Measurements from ENCODE around the gene ANXA11. TPM values are rescaled to one million over a fixed set of nuclear protein-coding genes. Genes with fewer than 3 reads are reported as not detected.
A peak's percentile ranks its signal among the peaks of the same experiment; 100 is the strongest.

ANXA11 gene
- total and polyA plus RNA-seq, 9 of the 15 experiments (the other 6 are each of a cell fraction or from before 2014, with no cell fraction given): 43.6 to 212 (median 109) TPM

GRCh38 chr10:80153460-80153859, 51.9 kb downstream of the ANXA11 start (continued):
- TF ChIP-seq IRF1 (CRISPR knock-in tag; IDR thresholded peaks at IDR 0.05; ENCODE audit: borderline replicate concordance): no peak
- TF ChIP-seq, protein P1, sequence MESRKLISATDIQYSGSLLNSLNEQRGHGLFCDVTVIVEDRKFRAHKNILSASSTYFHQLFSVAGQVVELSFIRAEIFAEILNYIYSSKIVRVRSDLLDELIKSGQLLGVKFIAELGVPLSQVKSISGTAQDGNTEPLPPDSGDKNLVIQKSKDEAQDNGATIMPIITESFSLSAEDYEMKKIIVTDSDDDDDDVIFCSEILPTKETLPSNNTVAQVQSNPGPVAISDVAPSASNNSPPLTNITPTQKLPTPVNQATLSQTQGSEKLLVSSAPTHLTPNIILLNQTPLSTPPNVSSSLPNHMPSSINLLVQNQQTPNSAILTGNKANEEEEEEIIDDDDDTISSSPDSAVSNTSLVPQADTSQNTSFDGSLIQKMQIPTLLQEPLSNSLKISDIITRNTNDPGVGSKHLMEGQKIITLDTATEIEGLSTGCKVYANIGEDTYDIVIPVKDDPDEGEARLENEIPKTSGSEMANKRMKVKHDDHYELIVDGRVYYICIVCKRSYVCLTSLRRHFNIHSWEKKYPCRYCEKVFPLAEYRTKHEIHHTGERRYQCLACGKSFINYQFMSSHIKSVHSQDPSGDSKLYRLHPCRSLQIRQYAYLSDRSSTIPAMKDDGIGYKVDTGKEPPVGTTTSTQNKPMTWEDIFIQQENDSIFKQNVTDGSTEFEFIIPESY (CRISPR knock-in tag; IDR thresholded peaks at IDR 0.05): no peak
- TF ChIP-seq KDM4B (IDR thresholded peaks at IDR 0.05; ENCODE audit: borderline replicate concordance in 2 of 2, low read depth in 1 of 2): no peak
- TF ChIP-seq COPS2 (conservative IDR thresholded peaks at IDR 0.05): no peak
- no peak for TF ChIP-seq FIP1L1 (IDR thresholded peaks at IDR 0.05; ENCODE audit: low read depth, low read length, poor library complexity, severe bottlenecking)

DNA sequence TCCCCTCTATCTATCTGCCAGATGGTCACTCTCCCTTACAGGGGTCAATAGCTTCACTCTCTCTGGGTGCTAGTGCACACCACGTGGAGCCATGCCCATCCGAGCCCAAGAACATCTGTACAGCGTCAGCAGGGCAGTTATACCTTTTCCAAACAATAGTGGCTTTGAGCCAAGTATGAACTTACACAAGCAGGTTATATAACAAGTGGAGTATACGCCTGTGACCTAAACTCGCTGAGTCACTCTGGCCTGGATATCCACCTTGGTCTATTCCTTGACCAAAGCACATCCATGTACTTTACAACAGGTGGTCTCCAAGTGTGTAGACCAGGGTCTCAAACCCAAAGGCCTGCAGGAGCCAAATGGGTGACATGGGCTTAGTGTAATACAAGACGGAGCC, 52.5 kb downstream of the ANXA11 start:
- WGBS (ENCODE audit: insufficient coverage, low coverage, missing lambda C conversion rate): 85% methylated on average over 6 of the region's 6 CpGs
- ATAC-seq (no peak), FAIRE-seq (no peak), DNase-seq (ENCODE audit: extremely low read depth in 1 of 4, low spot score in 3 of 4) (no peak)
- H3K9ac ChIP-seq (ENCODE audit: insufficient read depth in 1 of 2, low read depth in 2 of 2, low read length in 2 of 2): no peak overlapping the region; a peak in 1 of 4 replicates
- BruUV-seq (replicated peaks): no TSS peak
- no peak overlapping the region for H3K4me3 ChIP-seq
- no peaks in the 10 kb centered on the region for H3K9me1 ChIP-seq (ENCODE audit: control insufficient read depth, insufficient read depth, low read length)
- H3K27ac ChIP-seq (ENCODE audit: extremely low read depth, low read depth, low read length): no peak overlapping the region
- H3K79me2 ChIP-seq (ENCODE audit: control insufficient read depth, insufficient read depth, low read length): no peaks in the 10 kb centered on the region
- ChIA-PET POLR2A (interaction anchor here (0.6 to 1.6 kb wide), 3 partner anchors 9 to 53 kb away, joined by 3 to 5 read pairs (median 3); no protein-coding TSS in a partner anchor), CTCF (ENCODE audit: low intra/inter-chr PET ratio) (no interaction called here)
- in situ Hi-C loops (cut with MboI) (loop anchor here (5.0 kb wide), 1 partner anchor 59 kb away; no protein-coding TSS in a partner anchor), intact Hi-C loops (cut with micrococcal nuclease) (no loop called here)
- 0 out of 2 replicates have a peak, but pooled peaks cover 4% of the 10 kb centered on the region for H3K9me3 ChIP-seq (replicated peaks; ENCODE audit: control insufficient read depth, insufficient read depth, low read depth, low read length)
- no peaks in the 10 kb centered on the region; a peak in 1 of 5 replicates for H3K4me1 ChIP-seq (replicated peaks in 1 of 2; ENCODE audit: control insufficient read depth in 2 of 2, insufficient read depth in 2 of 2, low read length in 2 of 2)
- H3K27me3 ChIP-seq (ENCODE audit: control insufficient read depth in 2 of 2, insufficient read depth in 2 of 2, low read length in 2 of 2): no peaks in the 10 kb centered on the region
- no peak overlapping the region for H3K4me2 ChIP-seq (ENCODE audit: insufficient read depth, low read length)
- peaks cover 60% of the 10 kb centered on the region for H3K36me3 ChIP-seq (ENCODE audit: control insufficient read depth, insufficient read depth, low read length)
- H2AFZ ChIP-seq (ENCODE audit: low read depth, low read length): no peak overlapping the region
- H4K20me1 ChIP-seq (replicated peaks; ENCODE audit: control insufficient read depth, insufficient read depth, low read length): no peaks in the 10 kb centered on the region
- TF ChIP-seq RNF2 (IDR thresholded peaks at IDR 0.05): no peak
- TF ChIP-seq SFPQ (IDR thresholded peaks at IDR 0.05; ENCODE audit: low read depth, low read length): no peak
- TF ChIP-seq ZNF253 (CRISPR knock-in tag; conservative IDR thresholded peaks at IDR 0.05): no peak
- TF ChIP-seq SOX6 (IDR thresholded peaks at IDR 0.05): 0 out of 2 replicates have a peak, but pooled peaks have one; percentile 15
- TF ChIP-seq ZNF431 (CRISPR knock-in tag; IDR thresholded peaks at IDR 0.05): no peak
- no peak for TF ChIP-seq ZNF778 (CRISPR knock-in tag; IDR thresholded peaks at IDR 0.05)
- peak; percentile 27; the same call in 1 of the 2 replicates for TF ChIP-seq NFE2L1 (tag; IDR thresholded peaks at IDR 0.05; ENCODE audit: borderline replicate concordance, low read depth)
- peak; percentile 58 for TF ChIP-seq ZNF316 (IDR thresholded peaks at IDR 0.05)
- no peak for TF ChIP-seq BRD9 (IDR thresholded peaks at IDR 0.05; ENCODE audit: low read depth, partially characterized antibody)
- no peak for TF ChIP-seq HEY1 (CRISPR knock-in tag; IDR thresholded peaks at IDR 0.05; ENCODE audit: borderline replicate concordance)
- TF ChIP-seq NEUROD1 (IDR thresholded peaks at IDR 0.05; ENCODE audit: borderline replicate concordance, low read depth, low read length, partially characterized antibody): no peak
- TF ChIP-seq NFE2 (IDR thresholded peaks at IDR 0.05; ENCODE audit: low read depth): peak; percentile 71
- peak; percentile 69 for TF ChIP-seq NFIC (IDR thresholded peaks at IDR 0.05)

All from K562 (cell line).